HepG2 (cell line): ENCODE data around the gene OPN3. TPM values are rescaled to one million over a fixed set of nuclear protein-coding genes. Genes with fewer than 3 reads are reported as not detected.

ENCODE experiments used
- ATAC-seq: fragments of 200-7000 bp; cut with Tn5 transposase; 3 replicates; pipeline ENCODE4 v1.9.1; 2020; ENCODE audit warnings: mild to moderate bottlenecking, moderate library complexity
- BruUV-seq: library from RNA; stranded (reverse); fragments of 400-500 nt; replicated peaks from 2 replicates; lab custom pipeline; 2021; lab: Mats Ljungman, UMichigan
- CTCF ChIA-PET: fragments of 300-600 bp; formaldehyde crosslinking; extraction: SDS; loops from one replicate; lab custom pipeline; 2021; ENCODE audit warnings: low total read pairs, inconsistent platforms, low intra/inter-chr PET ratio; lab: Yijun Ruan, JAX
- POLR2A ChIA-PET: fragments of 350-600 bp; sonication (Branson Sonifier 250); formaldehyde crosslinking; loops from one replicate; lab custom pipeline; 2020; ENCODE audit warnings: antibody characterized with exemption, inconsistent platforms; lab: Yijun Ruan, JAX
- DNase-seq: peaks from one replicate; pipeline ENCODE4 v3.0.0-alpha.2; 2015; ENCODE audit warnings: low spot score
- FAIRE-seq: peaks from 3 replicates; lab custom pipeline; 2011; peaks lifted over from hg19 to GRCh38; lab: Jason Lieb, UNC
- H2AFZ ChIP-seq: one replicate; pipeline ENCODE4 v1.6.1; 2011; ENCODE audit warnings: low read length, inconsistent platforms
- H3K27ac ChIP-seq: fragments of 300-600 bp; 3 replicates; pipeline ENCODE4 v1.8.0; 2011; ENCODE audit warnings: mixed run types, mild to moderate bottlenecking, mixed read lengths, low read length, inconsistent platforms; ENCODE audit not compliant: insufficient read depth; ENCODE audit errors: extremely low read length
- H3K27me3 ChIP-seq, 2 experiments: fragments of 200-600 bp in 1 of 2; 2 replicates in 1 of 2; 3 replicates in 1 of 2; pipeline versions ENCODE4 v1.6.0 to v1.8.0; 2011; ENCODE audit warnings: low read length in 2 of 2, mild to moderate bottlenecking in 2 of 2, moderate library complexity in 2 of 2, inconsistent platforms in 1 of 2; ENCODE audit not compliant: insufficient read depth in 2 of 2, control insufficient read depth in 1 of 2
- H3K36me3 ChIP-seq, 2 experiments: fragments of 200-600 bp in 1 of 2; replicated peaks in 1 of 2; 2 replicates in 1 of 2; 3 replicates in 1 of 2; pipeline versions ENCODE4 v1.5.1 to v1.8.0; 2011; ENCODE audit warnings: low read length in 2 of 2, inconsistent platforms in 1 of 2; ENCODE audit not compliant: insufficient read depth in 2 of 2, control insufficient read depth in 1 of 2
- H3K4me1 ChIP-seq: 2 replicates; pipeline ENCODE4 v1.5.1; 2012; ENCODE audit warnings: low read length, inconsistent platforms; ENCODE audit not compliant: insufficient read depth
- H3K4me2 ChIP-seq: 2 replicates; pipeline ENCODE4 v1.6.0; 2011; ENCODE audit warnings: low read depth, low read length, inconsistent platforms
- H3K4me3 ChIP-seq, 3 experiments: fragments of 200-600 bp in 1 of 3; sonication (generic), shearing (Covaris generic) in 1 of 3; replicated peaks in 1 of 3; 2 replicates each; pipeline ENCODE4 v1.5.1; 2011 to 2016; ENCODE audit warnings: low read length in 3 of 3, inconsistent platforms in 2 of 3, low read depth in 2 of 3, mild to moderate bottlenecking in 2 of 3, control low read depth in 1 of 3, mixed read lengths in 1 of 3; ENCODE audit not compliant: insufficient read depth in 1 of 3
- H3K79me2 ChIP-seq: one replicate; pipeline ENCODE4 v1.6.1; 2011; ENCODE audit warnings: low read length, inconsistent platforms; ENCODE audit not compliant: insufficient read depth
- H3K9ac ChIP-seq: 2 replicates; pipeline ENCODE4 v1.6.0; 2011; ENCODE audit warnings: mild to moderate bottlenecking, low read depth, low read length, inconsistent platforms; ENCODE audit not compliant: insufficient read depth
- H3K9me3 ChIP-seq: 2 replicates; pipeline ENCODE4 v1.5.1; 2012; ENCODE audit warnings: mild to moderate bottlenecking, low read length
- H4K20me1 ChIP-seq: 2 replicates; pipeline ENCODE4 v1.6.0; 2011; ENCODE audit warnings: inconsistent platforms, mild to moderate bottlenecking, low read length, moderate library complexity; ENCODE audit not compliant: insufficient read depth
- CENPT ChIP-seq: sonication (generic); formaldehyde crosslinking; IDR thresholded peaks from 2 replicates; pipeline ENCODE4 v1.8.0; 2022; ENCODE audit warnings: low read depth, mild to moderate bottlenecking, moderate library complexity, missing genetic modification reagents
- FOXJ3 ChIP-seq: sonication (generic); formaldehyde crosslinking; IDR thresholded peaks from 2 replicates; pipeline ENCODE4 v1.4.0; 2020; ENCODE audit warnings: missing genetic modification reagents, mild to moderate bottlenecking, borderline replicate concordance
- FOXK2 ChIP-seq: fragments of 450-650 bp; IDR thresholded peaks from 2 replicates; pipeline ENCODE4 v1.6.1; 2016
- HNRNPK ChIP-seq: fragments of 200-400 bp; formaldehyde crosslinking; IDR thresholded peaks from 2 replicates; pipeline ENCODE4 v1.6.1; 2018; ENCODE audit warnings: low read length, low read depth, moderate library complexity, mild to moderate bottlenecking; ENCODE audit not compliant: poor library complexity, severe bottlenecking
- HOMEZ ChIP-seq: IDR thresholded peaks from 2 replicates; pipeline ENCODE4 v1.6.1; 2016; ENCODE audit warnings: low read depth
- PCBP1 ChIP-seq: fragments of 200-400 bp; formaldehyde crosslinking; IDR thresholded peaks from 2 replicates; pipeline ENCODE4 v1.6.1; 2017; ENCODE audit warnings: mild to moderate bottlenecking, low read depth, low read length, borderline replicate concordance
- TARDBP ChIP-seq: sonication (generic); formaldehyde crosslinking; IDR thresholded peaks from 2 replicates; pipeline ENCODE4 v1.8.0; 2022; ENCODE audit warnings: mild to moderate bottlenecking, missing genetic modification reagents
- TFE3 ChIP-seq: IDR thresholded peaks from 2 replicates; pipeline ENCODE4 v1.6.1; 2016
- ZNF552 ChIP-seq: sonication (generic); formaldehyde crosslinking; IDR thresholded peaks from 2 replicates; pipeline ENCODE4 v1.9.0; 2022; ENCODE audit warnings: missing genetic modification reagents, mild to moderate bottlenecking, borderline replicate concordance
- ZNF770 ChIP-seq: sonication (generic); formaldehyde crosslinking; IDR thresholded peaks from 2 replicates; pipeline ENCODE4 v1.5.0; 2020; ENCODE audit warnings: mild to moderate bottlenecking, missing genetic modification reagents
- WGBS: methylation state at CpG from one replicate; pipeline ENCODE4 v1.1.6; 2017; ENCODE audit warnings: low lambda C conversion rate; 5-methylcytosine and 5-hydroxymethylcytosine counted together
- in situ Hi-C: cut with HindIII; loops from 2 replicates; pipeline ENCODE4 v1.10.0; 2017; ENCODE audit warnings: low pct_unique_long_range_greater_than_20kb; ENCODE audit not compliant: extremely low pct_ligation_motif_present
- intact Hi-C: fragments of 100-400 bp; cut with micrococcal nuclease; formaldehyde crosslinking; loops from one replicate; pipeline ENCODE4 v1.10.0; 2022; ENCODE audit not compliant: unreplicated experiment
- polyA plus RNA-seq, 8 experiments: library from polyadenylated mRNA; depleted of rRNA in 3 of 8; stranded (reverse) in 7 of 8; unstranded in 1 of 8; fragments of >200 nt; fragmentation: Illumina TruSeq in 4 of 8; extraction: Trizol in 4 of 8; gene quantifications; 2 replicates each; pipeline versions ENCODE4 v1.2.1 to v1.2.3, GENCODE V29; 2011 to 2016; ENCODE audit warnings: low read depth in 4 of 8, missing spikeins in 1 of 8, mixed read lengths in 1 of 8; ENCODE audit not compliant: insufficient read depth in 1 of 8
- total RNA-seq, 5 experiments: library from RNA; depleted of rRNA; stranded (reverse); fragments of >200 nt; fragmentation: Illumina TruSeq; extraction: Trizol; gene quantifications; 2 replicates each; pipeline ENCODE4 v1.2.3, GENCODE V29; 2016; ENCODE audit warnings: low read depth in 1 of 5

OPN3 gene
- total and polyA plus RNA-seq, 2 of the 13 experiments (the other 11 are each of a cell fraction or from before 2014, with no cell fraction given): 17.4 to 23.0 TPM

GRCh38 chr1:241675983-241676382 lies 35.8 kb upstream of the OPN3 start (continued):
- no peak for TF ChIP-seq FOXJ3

- no peaks in the 10 kb centered on the region for H3K9me3 ChIP-seq
- H2AFZ ChIP-seq: no peak overlapping the region
- H3K27ac ChIP-seq: no peak overlapping the region
- no peak overlapping the region for H3K9ac ChIP-seq
- in situ Hi-C loops (no loop called here), intact Hi-C loops (no loop called here)
- ATAC-seq (no peak), FAIRE-seq (no peak), DNase-seq (no peak)
- POLR2A ChIA-PET: no interaction called here
- H3K79me2 ChIP-seq: no peaks in the 10 kb centered on the region
- no peaks in the 10 kb centered on the region for H3K27me3 ChIP-seq
- no TSS peak for BruUV-seq
- WGBS: 94% methylated on average over 1 of the region's 1 CpG
- H3K4me1 ChIP-seq: peaks cover 11% of the 10 kb centered on the region
- no peaks in the 10 kb centered on the region for H3K36me3 ChIP-seq
- no peak for TF ChIP-seq FOXK2
- no peak for TF ChIP-seq ZNF770
- no peak for TF ChIP-seq HOMEZ (CRISPR knock-in tag)
- TF ChIP-seq HNRNPK: peak; percentile 86
- no peak for TF ChIP-seq ZNF552
- no peak for TF ChIP-seq TFE3 (CRISPR knock-in tag)
- TF ChIP-seq CENPT (CRISPR knock-in tag): no peak
- no peak for TF ChIP-seq TARDBP
- TF ChIP-seq PCBP1: peak; percentile 75; the same call in 1 of the 2 replicates
- CTCF ChIA-PET: no interaction called here
- H3K4me3 ChIP-seq: no peak overlapping the region
- H4K20me1 ChIP-seq: no peaks in the 10 kb centered on the region
- H3K4me2 ChIP-seq: no peak overlapping the region
Observed at GRCh38 chr1:241674805-241675384, 34.7 kb upstream of the OPN3 start.
